SHP77 (cell line): ENCODE results near the gene MSI2.

Source experiments
- DNase-seq, 2 experiments: peaks; one replicate each; lab custom pipeline; 2025; lab: John Stamatoyannopoulos, UW

MSI2 gene

GRCh38 chr17:57461082-57461481 lies 204.8 kb downstream of the MSI2 start:
- no peak for DNase-seq

GRCh38 chr17:57462007-57462579 lies 205.8 kb downstream of the MSI2 start:
- DNase-seq: no peak

GRCh38 chr17:57463103-57463885 lies 207.0 kb downstream of the MSI2 start:
- no peak for DNase-seq

DNA sequence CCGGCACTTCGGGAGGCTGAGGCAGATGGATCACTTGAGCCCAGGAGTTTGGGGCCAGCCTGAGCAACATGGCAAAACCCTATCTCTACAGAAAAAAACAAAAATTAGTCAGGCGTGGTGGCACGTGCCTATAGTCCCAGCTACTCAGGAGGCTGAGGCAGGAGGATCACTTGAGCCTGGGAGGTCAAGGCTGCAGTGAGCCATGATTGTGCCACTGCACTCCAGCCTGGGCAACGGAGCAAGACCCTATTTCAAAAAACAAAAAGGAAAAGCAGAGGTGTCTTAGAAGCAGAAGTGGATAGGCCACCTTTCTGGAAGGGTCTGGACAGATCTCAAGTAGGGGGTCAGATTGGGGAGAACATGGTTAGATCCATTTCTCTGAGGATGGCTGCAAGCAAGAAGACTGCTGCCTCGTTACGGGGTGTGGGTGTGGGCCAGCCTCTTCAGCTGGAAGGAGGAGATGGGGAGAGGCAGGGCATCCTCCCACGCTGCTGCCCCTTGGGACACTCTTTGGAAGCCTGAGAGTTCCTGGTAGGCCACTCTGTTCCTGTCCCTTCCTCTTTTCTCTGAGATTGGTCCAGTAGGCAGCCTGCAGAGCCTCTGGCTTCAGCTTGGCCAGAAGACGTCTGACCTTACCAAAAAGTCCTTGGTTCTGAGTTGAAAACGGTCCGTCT lies 208.0 kb downstream of the MSI2 start:
- DNase-seq: no peak

GRCh38 chr17:57465610-57466009 lies 209.3 kb downstream of the MSI2 start:
- DNase-seq: no peak

DNA sequence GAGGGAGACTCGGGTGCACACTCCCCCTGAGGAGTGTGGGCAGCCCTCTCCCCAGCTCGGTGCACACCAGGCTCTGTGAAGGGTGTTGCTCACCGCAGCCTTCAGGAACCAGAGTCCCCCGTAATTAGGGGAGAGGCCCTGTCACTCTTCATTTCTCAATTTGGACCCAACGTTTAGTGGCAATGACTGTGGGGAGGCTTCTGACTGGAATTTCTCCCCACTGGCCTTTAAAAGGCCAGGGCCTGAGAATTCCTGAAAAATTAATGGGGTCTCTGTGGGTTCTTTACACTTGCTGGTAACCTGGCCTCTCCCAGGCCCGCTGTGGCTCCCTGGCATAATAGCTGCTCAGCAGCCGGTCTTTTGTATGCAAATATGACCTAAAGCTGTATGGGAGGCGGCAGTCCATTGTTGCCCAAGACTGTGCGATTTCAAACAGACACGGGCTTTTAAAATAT lies 209.7 kb downstream of the MSI2 start:
- DNase-seq: no peak

DNA sequence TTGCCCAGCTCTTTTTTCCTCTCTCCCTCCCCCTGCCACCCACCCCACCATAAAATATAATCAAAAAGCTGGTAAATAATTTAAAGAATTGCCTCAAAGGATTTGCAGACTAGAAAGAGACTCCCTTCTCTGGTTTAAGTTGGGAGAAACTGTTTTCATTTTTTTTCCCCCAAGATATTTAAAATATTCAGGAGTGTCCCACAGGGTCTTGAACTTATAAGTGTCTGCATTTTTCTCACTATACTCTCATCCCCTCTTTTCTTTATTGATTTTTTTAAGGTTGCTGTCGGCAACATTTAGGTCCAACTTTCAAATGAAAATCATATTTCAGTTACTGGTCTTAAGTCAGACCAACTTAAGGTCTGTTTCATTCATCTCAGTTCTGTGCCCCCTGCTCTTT lies 210.2 kb downstream of the MSI2 start:
- no peak for DNase-seq

- DNase-seq: no peak
Measured at GRCh38 chr17:57467226-57467625, 210.9 kb downstream of the MSI2 start.

- no peak for DNase-seq
Measured at GRCh38 chr17:57467801-57468200, 211.5 kb downstream of the MSI2 start.

GRCh38 chr17:57468932-57469775 lies 212.8 kb downstream of the MSI2 start:
- DNase-seq: peak; percentile 64 to 69

- no peak for DNase-seq
Measured at GRCh38 chr17:57470906-57471305, 214.6 kb downstream of the MSI2 start.

GRCh38 chr17:57471868-57472368 lies 215.6 kb downstream of the MSI2 start:
- no peak for DNase-seq

DNA sequence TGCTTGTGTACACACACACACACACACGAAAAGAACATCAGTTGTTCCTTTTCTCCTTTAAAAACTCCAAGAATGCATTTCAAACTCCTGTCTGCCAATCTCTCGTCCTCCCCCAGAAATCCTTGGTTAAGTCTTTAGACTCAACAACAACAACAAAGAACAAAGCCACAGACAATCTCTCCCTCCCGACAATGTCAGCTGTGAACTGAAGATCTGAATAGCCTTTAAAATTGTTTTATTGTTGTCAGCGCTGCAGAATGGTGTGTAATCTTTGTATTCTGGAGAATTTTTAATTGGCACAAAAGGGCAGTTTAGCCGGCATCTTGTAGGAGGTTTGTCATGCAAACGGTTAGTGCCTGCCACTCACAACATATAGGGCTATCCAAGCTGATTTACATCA lies 219.5 kb downstream of the MSI2 start:
- DNase-seq: no peak

GRCh38 chr17:57477522-57478362 lies 221.4 kb downstream of the MSI2 start:
- DNase-seq: no peak

GRCh38 chr17:57478478-57479250 lies 222.3 kb downstream of the MSI2 start:
- no peak for DNase-seq

GRCh38 chr17:57480438-57481196 lies 224.3 kb downstream of the MSI2 start:
- no peak for DNase-seq

- DNase-seq: no peak
Measured at GRCh38 chr17:57481910-57482391, 225.6 kb downstream of the MSI2 start.

DNA sequence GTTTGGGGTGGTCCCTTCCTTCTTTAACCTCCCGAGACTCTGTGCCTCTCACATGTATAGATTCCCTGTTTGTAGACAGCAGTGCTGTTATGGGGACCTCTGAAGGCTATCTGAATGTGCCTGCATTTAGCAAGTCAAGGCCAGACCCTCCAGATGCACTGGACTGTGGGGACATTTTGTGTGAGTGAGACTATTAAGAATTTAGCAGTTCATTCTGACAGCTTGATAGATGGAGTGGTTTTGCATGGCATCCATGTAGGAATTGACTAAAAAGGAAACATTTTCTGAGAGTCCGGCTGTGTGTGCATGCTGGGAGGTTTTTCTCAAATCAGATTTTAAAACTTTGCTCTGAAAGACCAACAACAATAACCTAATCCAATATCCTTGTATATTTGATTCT lies 226.3 kb downstream of the MSI2 start:
- DNase-seq: no peak

DNA sequence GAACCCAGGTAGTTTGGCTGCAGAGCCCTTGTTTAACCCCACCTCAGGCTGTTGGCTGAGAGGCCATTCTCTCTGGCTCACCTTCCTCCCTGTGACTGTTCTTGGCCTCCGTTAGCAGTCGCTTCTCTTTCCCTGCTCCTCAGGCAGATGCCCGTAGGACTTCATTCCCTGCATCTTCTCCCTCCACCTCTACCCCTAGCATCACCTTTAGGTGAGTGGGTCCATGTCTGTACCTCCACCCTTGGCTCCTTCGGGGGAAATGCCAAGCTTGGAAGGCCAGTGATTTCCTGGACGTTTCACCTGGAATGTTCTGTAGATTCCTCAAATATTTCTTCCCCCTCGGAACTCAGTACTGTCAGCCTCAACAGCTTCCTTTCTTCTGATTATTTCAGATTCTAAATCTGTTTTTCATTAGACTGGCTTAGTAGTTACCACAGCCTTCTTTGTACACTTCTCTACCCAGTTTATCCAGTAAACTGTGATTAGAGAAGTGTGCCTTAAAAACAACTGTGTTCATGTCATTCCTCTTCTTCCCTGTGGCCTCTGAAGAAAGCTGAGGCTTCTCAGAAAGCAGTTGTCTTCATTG lies 227.9 kb downstream of the MSI2 start:
- DNase-seq: no peak
